K562 (cell line): ENCODE data around the gene DPEP1. TPM values are rescaled to one million over a fixed set of nuclear protein-coding genes. Genes with fewer than 3 reads are reported as not detected.
A peak's percentile ranks its signal among the peaks of the same experiment; 100 is the strongest.

Experiments
- ATAC-seq: fragments of 200-7000 bp; cut with Tn5 transposase; 3 replicates; pipeline ENCODE4 v1.9.1; 2020; ENCODE audit warnings: moderate library complexity
- BruUV-seq: library from RNA; stranded (reverse); fragments of 400-500 nt; replicated peaks from 2 replicates; lab custom pipeline; 2021; lab: Mats Ljungman, UMichigan
- CTCF ChIA-PET: fragments of 300-600 bp; formaldehyde crosslinking; extraction: SDS; loops from one replicate; lab custom pipeline; 2021; ENCODE audit warnings: low intra/inter-chr PET ratio; lab: Yijun Ruan, JAX
- POLR2A ChIA-PET: fragments of 300-600, 350-650 bp; sonication (Branson Sonifier 250); formaldehyde crosslinking; extraction: SDS; loops from one replicate; lab custom pipeline; 2021; ENCODE audit warnings: antibody characterized with exemption, inconsistent platforms; lab: Yijun Ruan, JAX
- DNase-seq, 4 experiments: peaks; one replicate each; pipeline versions ENCODE4 v3.0.0 to v3.0.0-alpha.2; 2011 to 2018; ENCODE audit warnings: low spot score in 3 of 4, mixed read lengths in 3 of 4; ENCODE audit errors: extremely low read depth in 1 of 4
- FAIRE-seq: peaks from 2 replicates; lab custom pipeline; 2011; peaks lifted over from hg19 to GRCh38; lab: Jason Lieb, UNC
- H2AFZ ChIP-seq: 2 replicates; pipeline ENCODE4 v1.6.0; 2011; ENCODE audit warnings: low read depth, low read length, control low read depth, inconsistent platforms
- H3K27ac ChIP-seq: fragments of 200-600 bp; 3 replicates; pipeline ENCODE4 v1.8.0; 2011; ENCODE audit warnings: low read depth, mild to moderate bottlenecking, control low read depth, inconsistent platforms, low read length, moderate library complexity, mixed read lengths; ENCODE audit errors: extremely low read depth
- H3K27me3 ChIP-seq, 2 experiments: fragments of 300-600 bp in 1 of 2; 2 replicates in 1 of 2; 3 replicates in 1 of 2; pipeline versions ENCODE4 v1.6.0 to v1.8.0; 2011; ENCODE audit warnings: inconsistent platforms in 2 of 2, low read length in 2 of 2, mild to moderate bottlenecking in 1 of 2, mixed read lengths in 1 of 2, moderate library complexity in 1 of 2; ENCODE audit not compliant: control insufficient read depth in 2 of 2, insufficient read depth in 2 of 2
- H3K36me3 ChIP-seq: fragments of 300-600 bp; 3 replicates; pipeline ENCODE4 v1.8.0; 2011; ENCODE audit warnings: mild to moderate bottlenecking, low read length, inconsistent platforms; ENCODE audit not compliant: control insufficient read depth, insufficient read depth
- H3K4me1 ChIP-seq, 2 experiments: fragments of 200-600 bp in 1 of 2; replicated peaks in 1 of 2; 2 replicates in 1 of 2; 3 replicates in 1 of 2; pipeline versions ENCODE4 v1.5.1 to v1.8.0; 2011; ENCODE audit warnings: inconsistent platforms in 2 of 2, low read length in 2 of 2, mild to moderate bottlenecking in 1 of 2, mixed read lengths in 1 of 2, moderate library complexity in 1 of 2; ENCODE audit not compliant: control insufficient read depth in 2 of 2, insufficient read depth in 2 of 2
- H3K4me2 ChIP-seq: 2 replicates; pipeline ENCODE4 v1.6.1; 2011; ENCODE audit warnings: low read length, control low read depth, inconsistent platforms, mixed read lengths; ENCODE audit not compliant: insufficient read depth
- H3K4me3 ChIP-seq: fragments of 200-600 bp; sonication (generic), shearing (Covaris generic); 2 replicates; pipeline ENCODE4 v1.5.1; 2016; ENCODE audit warnings: control low read depth, inconsistent platforms
- H3K79me2 ChIP-seq: fragments of 200-600 bp; 3 replicates; pipeline ENCODE4 v1.8.0; 2011; ENCODE audit warnings: low read length, inconsistent platforms; ENCODE audit not compliant: control insufficient read depth, insufficient read depth
- H3K9ac ChIP-seq, 2 experiments: 2 replicates each; pipeline versions ENCODE4 v1.6.0 to v1.6.1; 2011; ENCODE audit warnings: low read depth in 2 of 2, low read length in 2 of 2, control low read depth in 1 of 2, inconsistent platforms in 1 of 2, mild to moderate bottlenecking in 1 of 2, mixed read lengths in 1 of 2; ENCODE audit not compliant: insufficient read depth in 1 of 2
- H3K9me1 ChIP-seq: one replicate; pipeline ENCODE4 v1.6.0; 2011; ENCODE audit warnings: inconsistent platforms, mild to moderate bottlenecking, low read length, moderate library complexity; ENCODE audit not compliant: control insufficient read depth, insufficient read depth
- H3K9me3 ChIP-seq: replicated peaks from 2 replicates; pipeline ENCODE4 v1.5.1; 2011; ENCODE audit warnings: low read depth, low read length, inconsistent platforms; ENCODE audit not compliant: control insufficient read depth, insufficient read depth
- H4K20me1 ChIP-seq: replicated peaks from 2 replicates; pipeline ENCODE4 v1.6.1; 2011; ENCODE audit warnings: low read length, inconsistent platforms, mixed read lengths; ENCODE audit not compliant: control insufficient read depth, insufficient read depth
- E2F4 ChIP-seq: sonication (generic); formaldehyde crosslinking; IDR thresholded peaks from 2 replicates; pipeline ENCODE4 v1.8.0; 2022; ENCODE audit warnings: mild to moderate bottlenecking, low read depth, missing genetic modification reagents
- HNRNPL ChIP-seq: fragments of 200-400 bp; formaldehyde crosslinking; IDR thresholded peaks from 2 replicates; pipeline ENCODE4 v1.6.1; 2017; ENCODE audit warnings: low read depth, mild to moderate bottlenecking, low read length
- NRF1 ChIP-seq, 2 experiments: fragments of 450-650 bp; IDR thresholded peaks in 1 of 2; conservative IDR thresholded peaks in 1 of 2; 2 replicates each; pipeline ENCODE4 v1.6.1; 2014; ENCODE audit warnings: mild to moderate bottlenecking in 2 of 2
- PBX2 ChIP-seq, 2 experiments: IDR thresholded peaks in 1 of 2; conservative IDR thresholded peaks in 1 of 2; 2 replicates each; pipeline ENCODE4 v1.6.1; 2016; ENCODE audit warnings: low read depth in 2 of 2, mild to moderate bottlenecking in 1 of 2, missing compliant biosample characterization in 1 of 2, missing genetic modification characterization in 1 of 2, moderate library complexity in 1 of 2
- PREB ChIP-seq: sonication (generic); formaldehyde crosslinking; IDR thresholded peaks from 2 replicates; pipeline ENCODE4 v1.8.1; 2023; ENCODE audit warnings: mild to moderate bottlenecking, missing genetic modification reagents
- SFPQ ChIP-seq: fragments of 200-400 bp; formaldehyde crosslinking; IDR thresholded peaks from 2 replicates; pipeline ENCODE4 v1.6.1; 2017; ENCODE audit warnings: mild to moderate bottlenecking, low read depth, low read length, moderate library complexity
- SNAPC5 ChIP-seq: fragments of 250-450 bp; sonication (Bioruptor Pico); IDR thresholded peaks from 2 replicates; pipeline ENCODE4 v1.8.0; 2021; ENCODE audit warnings: moderate library complexity, mild to moderate bottlenecking, inconsistent platforms
- SREBF2 ChIP-seq: sonication (generic); formaldehyde crosslinking; IDR thresholded peaks from 2 replicates; pipeline ENCODE4 v1.4.0; 2020; ENCODE audit warnings: mild to moderate bottlenecking, missing genetic modification reagents
- ZFP30 ChIP-seq: fragments of 250-450 bp; sonication (Bioruptor Pico); IDR thresholded peaks from 2 replicates; pipeline ENCODE4 v1.8.0; 2022; ENCODE audit warnings: moderate library complexity, mild to moderate bottlenecking, inconsistent platforms, borderline replicate concordance
- ZNF280B ChIP-seq: fragments of 250-450 bp; sonication (Bioruptor Pico); IDR thresholded peaks from 2 replicates; pipeline ENCODE4 v1.5.1; 2021; ENCODE audit warnings: mild to moderate bottlenecking
- WGBS: fragments of 100-300 bp; shearing (Covaris generic); methylation state at CpG from one replicate; pipeline ENCODE4 v1.1.6; 2016; ENCODE audit warnings: low coverage, mixed read lengths; ENCODE audit not compliant: insufficient coverage; ENCODE audit errors: missing lambda C conversion rate; 5-methylcytosine and 5-hydroxymethylcytosine counted together
- in situ Hi-C: fragments of 300-500 bp; cut with MboI; formaldehyde crosslinking; loops from 4 replicates; pipeline ENCODE4 v1.15.0; 2018; ENCODE audit warnings: inconsistent platforms, mixed read lengths
- intact Hi-C: fragments of 100-400 bp; cut with micrococcal nuclease; formaldehyde crosslinking; loops from 2 replicates; pipeline ENCODE4 v1.14.2; 2022
- polyA plus RNA-seq, 8 experiments: library from polyadenylated mRNA; depleted of rRNA in 4 of 8; stranded (reverse) in 5 of 8; unstranded in 3 of 8; fragments of >200 nt; fragmentation: Nextera tagmentation in 2 of 8; fragmentation: Illumina TruSeq in 1 of 8; extraction: Ambion mirVana in 2 of 8; extraction: Trizol in 1 of 8; gene quantifications; 2 replicates each; pipeline versions ENCODE4 v1.2.1 to v1.2.3, GENCODE V29; 2011 to 2014; ENCODE audit warnings: inconsistent platforms in 1 of 8, missing spikeins in 1 of 8
- total RNA-seq, 7 experiments: library from RNA; depleted of rRNA in 6 of 7; stranded (reverse); fragments of >200 nt in 6 of 7; fragmentation: Illumina TruSeq in 2 of 7; extraction: Trizol in 2 of 7; gene quantifications; 2 replicates each; pipeline versions ENCODE4 v1.2.1 to v1.2.3, GENCODE V29; 2011 to 2021; ENCODE audit warnings: low replicate concordance in 1 of 7

DPEP1 gene
- total and polyA plus RNA-seq, 9 of the 15 experiments (the other 6 are each of a cell fraction or from before 2014, with no cell fraction given), result 0.14 to 0.31 (median 0.20) TPM; not detected in 6

- Histone ChIP-seq H4K20me1 (no peaks in the 10 kb centered on the region), H3K4me1 (peaks cover 0 to 42% of the 10 kb centered on the region in 2 experiments; a peak in 2 of 5 replicates), H3K9me3 (peaks cover 15% of the 10 kb centered on the region), H3K36me3 (peaks cover 87% of the 10 kb centered on the region), H3K4me3 (no peak overlapping the region), H3K9me1 (no peaks in the 10 kb centered on the region), H3K27me3 (no peaks in the 10 kb centered on the region), H3K4me2 (no peak overlapping the region), H2AFZ (no peak overlapping the region), H3K79me2 (peaks cover 9% of the 10 kb centered on the region; the same call in 1 of the 3 replicates), H3K27ac (no peak overlapping the region), H3K9ac (0 out of 4 replicates have a peak overlapping the region, but pooled peaks of 1 of the 2 experiments have one; percentile 4)
- ChIA-PET POLR2A (interaction anchor here (0.6 to 1.3 kb wide), 2 partner anchors 17 to 262 kb away, joined by 3 to 4 read pairs; no protein-coding TSS in a partner anchor), CTCF (no interaction called here)
- intact Hi-C loops (no loop called here), in situ Hi-C loops (no loop called here)
- ATAC-seq (no peak), FAIRE-seq (no peak), DNase-seq (no peak)
- WGBS, result 96% methylated on average over 17 of the region's 19 CpGs
- BruUV-seq, result no TSS peak
- TF ChIP-seq HNRNPL, result no peak
- no peak for TF ChIP-seq ZFP30
- no peak for TF ChIP-seq SREBF2 (CRISPR knock-in tag)
- TF ChIP-seq SFPQ, result no peak
- TF ChIP-seq E2F4 (CRISPR knock-in tag), result no peak
- TF ChIP-seq ZNF280B (CRISPR knock-in tag), result no peak
- no peak for TF ChIP-seq SNAPC5 (CRISPR knock-in tag)
- no peak for TF ChIP-seq NRF1 (conservative IDR thresholded peaks at IDR 0.05 in 1 of 2, IDR thresholded peaks at IDR 0.05 in 1 of 2)
- no peak for TF ChIP-seq PREB (CRISPR knock-in tag)
- TF ChIP-seq PBX2 (CRISPR knock-in tag; IDR thresholded peaks at IDR 0.05; ENCODE audit: low read depth), result no peak
- no peak for TF ChIP-seq PBX2 (tag; conservative IDR thresholded peaks at IDR 0.05; ENCODE audit: low read depth)
Measured at GRCh38 chr16:89582614-89583196, 30.7 kb upstream of the DPEP1 start.
